SK-N-SH (cell line): ENCODE results near the gene DPP4. TPM values are rescaled to one million over a fixed set of nuclear protein-coding genes. Genes with fewer than 3 reads are reported as not detected.

Experiments used
- CTCF ChIA-PET: fragments of 300-600, 350-600 bp; formaldehyde crosslinking; extraction: SDS; loops from one replicate; lab custom pipeline; 2021; lab: Yijun Ruan, JAX
- POLR2A ChIA-PET: fragments of 350-600 bp; sonication (Branson Sonifier 250); formaldehyde crosslinking; extraction: SDS; loops from one replicate; lab custom pipeline; 2020; ENCODE audit warnings: antibody characterized with exemption, inconsistent platforms; lab: Yijun Ruan, JAX
- DNase-seq: peaks from one replicate; pipeline ENCODE4 v3.0.0; 2012
- H2AFZ ChIP-seq: fragments of 200-600 bp; sonication (generic); 2 replicates; pipeline ENCODE4 v1.8.1; 2016; ENCODE audit warnings: antibody characterized with exemption, mild to moderate bottlenecking, low read depth
- H3F3A ChIP-seq: fragments of 200-600 bp; sonication (generic); replicated peaks from 2 replicates; pipeline ENCODE3; 2016; ENCODE audit warnings: antibody characterized with exemption, mild to moderate bottlenecking; ENCODE audit not compliant: insufficient read depth
- H3K27ac ChIP-seq, 2 experiments: fragments of 200-500 bp in 1 of 2; fragments of 200-600 bp in 1 of 2; sonication (Bioruptor generic) in 1 of 2; sonication (generic), shearing (Covaris generic) in 1 of 2; 2 replicates each; pipeline versions ENCODE4 v1.5.1 to v1.6.1; 2014 to 2016; ENCODE audit warnings: low read depth in 2 of 2, inconsistent platforms in 1 of 2, low read length in 1 of 2, mild to moderate bottlenecking in 1 of 2, mixed read lengths in 1 of 2
- H3K27me3 ChIP-seq: fragments of 200-600 bp; sonication (generic), shearing (Covaris generic); 2 replicates; pipeline ENCODE4 v1.6.1; 2016; ENCODE audit warnings: mixed run types; ENCODE audit not compliant: insufficient read depth
- H3K36me3 ChIP-seq, 2 experiments: fragments of 200-500 bp in 1 of 2; fragments of 200-600 bp in 1 of 2; sonication (Bioruptor generic) in 1 of 2; sonication (generic) in 1 of 2; replicated peaks in 1 of 2; 2 replicates each; pipeline versions ENCODE3 to v1.5.1; 2014 to 2016; ENCODE audit warnings: low read length in 1 of 2, mild to moderate bottlenecking in 1 of 2; ENCODE audit not compliant: insufficient read depth in 2 of 2, control insufficient read depth in 1 of 2
- H3K4me1 ChIP-seq, 2 experiments: fragments of 200-500 bp in 1 of 2; fragments of 200-600 bp in 1 of 2; sonication (Bioruptor generic) in 1 of 2; sonication (generic), shearing (Covaris generic) in 1 of 2; 2 replicates each; pipeline versions ENCODE4 v1.5.1 to v1.6.1; 2014 to 2016; ENCODE audit warnings: low read depth in 1 of 2, low read length in 1 of 2, mixed run types in 1 of 2; ENCODE audit not compliant: insufficient read depth in 2 of 2, control insufficient read depth in 1 of 2
- H3K4me2 ChIP-seq: fragments of 200-600 bp; sonication (generic), shearing (Covaris generic); 2 replicates; pipeline ENCODE4 v1.6.1; 2017; ENCODE audit warnings: mixed run types
- H3K4me3 ChIP-seq, 2 experiments: fragments of 200-500 bp in 1 of 2; fragments of 200-600 bp in 1 of 2; sonication (Bioruptor generic) in 1 of 2; sonication (generic), shearing (Covaris generic) in 1 of 2; 2 replicates each; pipeline versions ENCODE4 v1.5.1 to v1.8.1; 2014 to 2016; ENCODE audit warnings: low read depth in 2 of 2, inconsistent platforms in 1 of 2, low read length in 1 of 2, mild to moderate bottlenecking in 1 of 2, mixed read lengths in 1 of 2, moderate library complexity in 1 of 2
- H3K79me2 ChIP-seq: fragments of 200-600 bp; sonication (generic); 2 replicates; pipeline ENCODE4 v1.8.1; 2017; ENCODE audit warnings: mild to moderate bottlenecking; ENCODE audit not compliant: insufficient read depth
- H3K9ac ChIP-seq: fragments of 200-600 bp; sonication (generic); 2 replicates; pipeline ENCODE4 v1.6.1; 2017; ENCODE audit warnings: mixed run types
- H3K9me2 ChIP-seq: fragments of 200-600 bp; sonication (generic); 2 replicates; pipeline ENCODE4 v1.6.1; 2017; ENCODE audit warnings: mixed run types
- H3K9me3 ChIP-seq: fragments of 200-600 bp; sonication (generic); 2 replicates; pipeline ENCODE4 v1.6.1; 2017; ENCODE audit warnings: mixed run types, mild to moderate bottlenecking, moderate library complexity
- H4K20me1 ChIP-seq: fragments of 200-600 bp; sonication (generic); 2 replicates; pipeline ENCODE4 v1.6.1; 2017; ENCODE audit warnings: mild to moderate bottlenecking, mixed run types; ENCODE audit not compliant: insufficient read depth
- ELF1 ChIP-seq: IDR thresholded peaks from 2 replicates; pipeline ENCODE4 v1.4.0; 2012
- EZH2phosphoT487 ChIP-seq: fragments of 200-600 bp; sonication (generic); IDR thresholded peaks from 2 replicates; pipeline ENCODE4 v1.6.1; 2017; ENCODE audit warnings: low read depth, mixed run types, mild to moderate bottlenecking, antibody characterized with exemption, moderate library complexity, borderline replicate concordance
- FOSL2 ChIP-seq: IDR thresholded peaks from 2 replicates; pipeline ENCODE4 v1.4.0; 2012; ENCODE audit warnings: low read depth, mild to moderate bottlenecking, moderate library complexity, borderline replicate concordance
- FOXJ3 ChIP-seq: sonication (generic); formaldehyde crosslinking; IDR thresholded peaks from 2 replicates; pipeline ENCODE4 v1.5.1; 2020; ENCODE audit warnings: mild to moderate bottlenecking, missing genetic modification reagents
- FOXM1 ChIP-seq: IDR thresholded peaks from 2 replicates; pipeline ENCODE4 v1.4.0; 2012; ENCODE audit warnings: low read depth, mild to moderate bottlenecking
- JUND ChIP-seq: IDR thresholded peaks from 2 replicates; pipeline ENCODE4 v1.4.0; 2012
- MAX ChIP-seq: IDR thresholded peaks from 2 replicates; pipeline ENCODE4 v1.4.0; 2012; ENCODE audit warnings: low read depth
- MEF2A ChIP-seq: IDR thresholded peaks from 2 replicates; pipeline ENCODE4 v1.4.0; 2012; ENCODE audit warnings: low read depth, borderline replicate concordance
- NFIC ChIP-seq: IDR thresholded peaks from 2 replicates; pipeline ENCODE4 v1.4.0; 2012; ENCODE audit warnings: borderline replicate concordance
- NRF1 ChIP-seq: IDR thresholded peaks from 2 replicates; pipeline ENCODE4 v1.6.1; 2012; ENCODE audit warnings: low read depth, mild to moderate bottlenecking, low read length
- POLR2AphosphoS5 ChIP-seq: IDR thresholded peaks from 2 replicates; pipeline ENCODE4 v1.6.1; 2012; ENCODE audit warnings: low read depth, low read length
- RCOR1 ChIP-seq: fragments of 150-350 bp; IDR thresholded peaks from 2 replicates; pipeline ENCODE4 v1.6.1; 2017; ENCODE audit warnings: antibody characterized with exemption, low read length
- RFX5 ChIP-seq: IDR thresholded peaks from 2 replicates; pipeline ENCODE4 v1.6.1; 2012; ENCODE audit warnings: mild to moderate bottlenecking, improper control_type of control experiment, low read length
- RXRA ChIP-seq: IDR thresholded peaks from 2 replicates; pipeline ENCODE4 v1.4.0; 2012; ENCODE audit warnings: low read depth, mild to moderate bottlenecking, borderline replicate concordance
- USF2 ChIP-seq: fragments of 150-350 bp; IDR thresholded peaks from 2 replicates; pipeline ENCODE4 v1.6.1; 2017; ENCODE audit warnings: antibody characterized with exemption, low read length, low read depth, borderline replicate concordance
- YY1 ChIP-seq: IDR thresholded peaks from 2 replicates; pipeline ENCODE4 v1.4.0; 2012; ENCODE audit warnings: low read depth, mild to moderate bottlenecking
- WGBS: methylation state at CpG from one replicate; pipeline ENCODE4 v1.1.6; 2017; ENCODE audit warnings: low lambda C conversion rate; 5-methylcytosine and 5-hydroxymethylcytosine counted together
- polyA plus RNA-seq, 3 experiments: library from polyadenylated mRNA; depleted of rRNA; stranded (reverse); fragments of >200 nt; gene quantifications; 2 replicates each; pipeline ENCODE4 v1.2.3, GENCODE V29; 2012
- TF ChIP-seq, protein P1 (sequence below): fragments of 150-350 bp; IDR thresholded peaks from 2 replicates; pipeline ENCODE4 v1.6.1; 2016; ENCODE audit warnings: mild to moderate bottlenecking, low read depth, low read length

DPP4 gene
- polyA plus RNA-seq, 1 of the 3 experiments (the other 2 are of a cell fraction): 5.0 TPM

DNA sequence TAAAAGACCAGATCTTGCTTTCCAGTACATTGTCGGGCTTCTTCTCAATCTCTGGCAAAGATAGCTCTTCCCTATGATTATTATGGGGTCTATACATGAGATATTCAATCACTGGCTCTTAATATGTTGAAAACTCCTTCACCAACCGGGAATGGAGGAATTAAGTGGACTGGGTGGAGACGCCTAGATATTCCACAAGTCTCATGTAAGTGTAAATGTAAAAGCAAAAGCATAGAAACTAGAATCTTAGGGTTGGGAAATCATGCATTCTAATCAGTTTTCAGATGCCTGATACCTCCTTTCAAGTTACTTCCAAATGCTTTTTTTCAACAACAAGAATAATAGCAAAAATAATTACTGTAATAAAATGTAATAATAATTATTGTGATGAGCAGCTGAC, 38.0 kb downstream of the DPP4 start:
- peaks cover 6% of the 10 kb centered on the region for H3F3A ChIP-seq
- H3K9me2 ChIP-seq: no peaks in the 10 kb centered on the region
- H3K4me3 ChIP-seq: no peak overlapping the region
- H3K36me3 ChIP-seq: no peaks in the 10 kb centered on the region
- H3K9me3 ChIP-seq: no peaks in the 10 kb centered on the region
- no peak for DNase-seq
- TF ChIP-seq MAX: no peak
- no peak for TF ChIP-seq NRF1
- no peak for TF ChIP-seq RXRA
- no peak for TF ChIP-seq JUND
- TF ChIP-seq FOSL2: no peak
- no peak for TF ChIP-seq RFX5
- TF ChIP-seq RCOR1: no peak
- TF ChIP-seq, protein P1, sequence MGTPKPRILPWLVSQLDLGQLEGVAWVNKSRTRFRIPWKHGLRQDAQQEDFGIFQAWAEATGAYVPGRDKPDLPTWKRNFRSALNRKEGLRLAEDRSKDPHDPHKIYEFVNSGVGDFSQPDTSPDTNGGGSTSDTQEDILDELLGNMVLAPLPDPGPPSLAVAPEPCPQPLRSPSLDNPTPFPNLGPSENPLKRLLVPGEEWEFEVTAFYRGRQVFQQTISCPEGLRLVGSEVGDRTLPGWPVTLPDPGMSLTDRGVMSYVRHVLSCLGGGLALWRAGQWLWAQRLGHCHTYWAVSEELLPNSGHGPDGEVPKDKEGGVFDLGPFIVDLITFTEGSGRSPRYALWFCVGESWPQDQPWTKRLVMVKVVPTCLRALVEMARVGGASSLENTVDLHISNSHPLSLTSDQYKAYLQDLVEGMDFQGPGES: no peak
- no peak for TF ChIP-seq NFIC
- no peak for TF ChIP-seq FOXJ3
- TF ChIP-seq FOXM1: no peak
- TF ChIP-seq EZH2phosphoT487: no peak
- TF ChIP-seq USF2: no peak
- TF ChIP-seq YY1: no peak
- no peak for TF ChIP-seq POLR2AphosphoS5
- TF ChIP-seq MEF2A: no peak
- no peak for TF ChIP-seq ELF1
- H3K27ac ChIP-seq: no peak overlapping the region
- no peak overlapping the region for H3K4me2 ChIP-seq
- H3K4me1 ChIP-seq: no peaks in the 10 kb centered on the region
- 41% methylated on average over 3 of the region's 3 CpGs for WGBS
- ChIA-PET POLR2A (no interaction called here), CTCF (interaction anchor here (1.1 kb wide), 2 partner anchors 12 to 25 kb away, joined by 3 read pairs; no protein-coding TSS in a partner anchor)
- no peak overlapping the region for H2AFZ ChIP-seq
- H3K9ac ChIP-seq: no peak overlapping the region
- no peaks in the 10 kb centered on the region for H3K79me2 ChIP-seq
- H3K27me3 ChIP-seq: no peaks in the 10 kb centered on the region
- H4K20me1 ChIP-seq: no peaks in the 10 kb centered on the region
